K562 (cell line): ENCODE measurements around the gene MT1M.

ENCODE experiments used
- CTCF ChIP-seq, 3 experiments: IDR thresholded peaks in 2 of 3; conservative IDR thresholded peaks in 1 of 3; 2 replicates each; pipeline ENCODE4 v1.5.1; 2011 to 2012; ENCODE audit warnings: low read length in 3 of 3, mild to moderate bottlenecking in 3 of 3, control low read depth in 2 of 3, improper control_type of control experiment in 1 of 3, inconsistent platforms in 1 of 3, low read depth in 1 of 3, mixed read lengths in 1 of 3, moderate library complexity in 1 of 3; ENCODE audit not compliant: insufficient read depth in 2 of 3
- HMBOX1 ChIP-seq: sonication (generic); IDR thresholded peaks from 2 replicates; pipeline ENCODE4 v1.6.1; 2016
- KDM5B ChIP-seq: fragments of 200-600 bp; sonication (generic); IDR thresholded peaks from 2 replicates; pipeline ENCODE4 v1.6.1; 2012; ENCODE audit warnings: low read depth, mild to moderate bottlenecking, moderate library complexity, low read length, control low read depth, inconsistent platforms; ENCODE audit not compliant: insufficient replicate concordance
- NFE2 ChIP-seq: IDR thresholded peaks from 2 replicates; pipeline ENCODE4 v1.6.1; 2014; ENCODE audit warnings: antibody characterized with exemption, low read depth
- POLR2A ChIP-seq: fragments of 450-650 bp; conservative IDR thresholded peaks from 2 replicates; pipeline ENCODE4 v1.6.1; 2016
- RCOR1 ChIP-seq, 2 experiments: IDR thresholded peaks; 2 replicates each; pipeline ENCODE4 v1.6.1; 2012; ENCODE audit warnings: low read depth in 2 of 2, low read length in 2 of 2, borderline replicate concordance in 1 of 2, improper control_type of control experiment in 1 of 2
- TAF1 ChIP-seq: IDR thresholded peaks from 2 replicates; pipeline ENCODE4 v1.6.1; 2011; ENCODE audit warnings: mild to moderate bottlenecking, low read length, moderate library complexity; ENCODE audit not compliant: insufficient read depth, control insufficient read depth, severe bottlenecking; ENCODE audit errors: extremely low read depth
- ZBED1 ChIP-seq: IDR thresholded peaks from 2 replicates; pipeline ENCODE4 v1.6.1; 2014
- ZNF764 ChIP-seq: fragments of 250-450 bp; sonication (Bioruptor Pico); IDR thresholded peaks from 2 replicates; pipeline ENCODE4 v1.4.0; 2020; ENCODE audit warnings: low read depth, mild to moderate bottlenecking, moderate library complexity
- TF ChIP-seq, protein P1 (sequence below): IDR thresholded peaks from 3 replicates; pipeline ENCODE4 v1.6.1; 2011; ENCODE audit warnings: borderline replicate concordance, mild to moderate bottlenecking; ENCODE audit not compliant: insufficient read length, insufficient read depth

- TF ChIP-seq ZBED1, result no peak
- no peak for TF ChIP-seq CTCF (IDR thresholded peaks at IDR 0.05 in 2 of 3, conservative IDR thresholded peaks at IDR 0.05 in 1 of 3; ENCODE audit: insufficient read depth in 2 of 3, low read depth in 1 of 3, low read length in 3 of 3)
- no peak for TF ChIP-seq KDM5B
- no peak for TF ChIP-seq HMBOX1
- no peak for TF ChIP-seq RCOR1 (IDR thresholded peaks at IDR 0.05; ENCODE audit: borderline replicate concordance in 1 of 2, low read depth in 2 of 2, low read length in 2 of 2)
- TF ChIP-seq, protein P1, sequence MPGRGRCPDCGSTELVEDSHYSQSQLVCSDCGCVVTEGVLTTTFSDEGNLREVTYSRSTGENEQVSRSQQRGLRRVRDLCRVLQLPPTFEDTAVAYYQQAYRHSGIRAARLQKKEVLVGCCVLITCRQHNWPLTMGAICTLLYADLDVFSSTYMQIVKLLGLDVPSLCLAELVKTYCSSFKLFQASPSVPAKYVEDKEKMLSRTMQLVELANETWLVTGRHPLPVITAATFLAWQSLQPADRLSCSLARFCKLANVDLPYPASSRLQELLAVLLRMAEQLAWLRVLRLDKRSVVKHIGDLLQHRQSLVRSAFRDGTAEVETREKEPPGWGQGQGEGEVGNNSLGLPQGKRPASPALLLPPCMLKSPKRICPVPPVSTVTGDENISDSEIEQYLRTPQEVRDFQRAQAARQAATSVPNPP, result no peak
- no peak for TF ChIP-seq ZNF764 (CRISPR knock-in tag)
- TF ChIP-seq POLR2A, result no peak
- TF ChIP-seq NFE2, result no peak
- TF ChIP-seq TAF1, result no peak
Measured at GRCh38 chr16:56639045-56639444, 6.6 kb downstream of the MT1M start.
